HepG2 (cell line): ENCODE data around the gene KBTBD2. TPM values are rescaled to one million over a fixed set of nuclear protein-coding genes. Genes with fewer than 3 reads are reported as not detected.

Experiments used
- BRD4 ChIP-seq: sonication (generic); formaldehyde crosslinking; IDR thresholded peaks from 2 replicates; pipeline ENCODE4 v1.4.0; 2020; ENCODE audit warnings: missing genetic modification reagents
- FOSL2 ChIP-seq: sonication (generic); formaldehyde crosslinking; IDR thresholded peaks from 2 replicates; pipeline ENCODE4 v1.4.0; 2020; ENCODE audit warnings: missing genetic modification reagents
- MLLT10 ChIP-seq: sonication (generic); formaldehyde crosslinking; IDR thresholded peaks from 2 replicates; pipeline ENCODE4 v1.4.0; 2020; ENCODE audit warnings: missing genetic modification reagents
- NCOR1 ChIP-seq: fragments of 200-600 bp; sonication (generic); IDR thresholded peaks from 2 replicates; pipeline ENCODE4 v1.7.0; 2017; ENCODE audit warnings: antibody characterized with exemption, low read length, borderline replicate concordance
- NFATC3 ChIP-seq: sonication (generic); formaldehyde crosslinking; IDR thresholded peaks from 2 replicates; pipeline ENCODE4 v1.5.1; 2020; ENCODE audit warnings: mild to moderate bottlenecking, missing genetic modification reagents
- PHB2 ChIP-seq: fragments of 450-650 bp; IDR thresholded peaks from 2 replicates; pipeline ENCODE4 v1.6.1; 2018; ENCODE audit not compliant: partially characterized antibody
- RAD51 ChIP-seq: fragments of 450-650 bp; IDR thresholded peaks from 2 replicates; pipeline ENCODE4 v1.6.1; 2016; ENCODE audit warnings: borderline replicate concordance
- REXO4 ChIP-seq: sonication (generic); formaldehyde crosslinking; IDR thresholded peaks from 2 replicates; pipeline ENCODE4 v1.8.0; 2022; ENCODE audit warnings: missing genetic modification reagents, mild to moderate bottlenecking, borderline replicate concordance
- TFAP4 ChIP-seq: sonication (generic); IDR thresholded peaks from 2 replicates; pipeline ENCODE4 v1.6.1; 2016; ENCODE audit warnings: low read depth, borderline replicate concordance
- TOPORS ChIP-seq: sonication (generic); formaldehyde crosslinking; IDR thresholded peaks from 2 replicates; pipeline ENCODE4 v1.8.0; 2023; ENCODE audit warnings: mild to moderate bottlenecking, missing genetic modification reagents
- ZBTB10 ChIP-seq: sonication (generic); formaldehyde crosslinking; IDR thresholded peaks from 2 replicates; pipeline ENCODE4 v1.4.0; 2020; ENCODE audit warnings: missing genetic modification reagents, borderline replicate concordance
- ZBTB25 ChIP-seq: IDR thresholded peaks from 2 replicates; pipeline ENCODE4 v1.6.1; 2018; ENCODE audit warnings: missing genetic modification reagents
- ZBTB49 ChIP-seq: sonication (generic); formaldehyde crosslinking; IDR thresholded peaks from 2 replicates; pipeline ENCODE4 v1.4.0; 2020; ENCODE audit warnings: missing genetic modification reagents, borderline replicate concordance
- ZNF232 ChIP-seq: sonication (generic); formaldehyde crosslinking; IDR thresholded peaks from 2 replicates; pipeline ENCODE4 v1.4.0; 2020; ENCODE audit warnings: missing genetic modification reagents, borderline replicate concordance
- ZNF337 ChIP-seq: sonication (generic); formaldehyde crosslinking; IDR thresholded peaks from 2 replicates; pipeline ENCODE4 v1.5.1; 2020; ENCODE audit warnings: missing genetic modification reagents, low read depth, mild to moderate bottlenecking, borderline replicate concordance
- ZNF501 ChIP-seq: sonication (generic); formaldehyde crosslinking; IDR thresholded peaks from 2 replicates; pipeline ENCODE4 v1.5.1; 2020; ENCODE audit warnings: mild to moderate bottlenecking, moderate library complexity, missing genetic modification reagents
- ZNF766 ChIP-seq: sonication (generic); formaldehyde crosslinking; IDR thresholded peaks from 2 replicates; pipeline ENCODE4 v1.5.0; 2020; ENCODE audit warnings: missing genetic modification reagents, borderline replicate concordance
- ZNF883 ChIP-seq: sonication (generic); formaldehyde crosslinking; IDR thresholded peaks from 2 replicates; pipeline ENCODE4 v1.5.1; 2020; ENCODE audit warnings: mild to moderate bottlenecking, missing genetic modification reagents; ENCODE audit errors: not compliant biosample characterization
- polyA plus RNA-seq, 8 experiments: library from polyadenylated mRNA; depleted of rRNA in 3 of 8; stranded (reverse) in 7 of 8; unstranded in 1 of 8; fragments of >200 nt; fragmentation: Illumina TruSeq in 4 of 8; extraction: Trizol in 4 of 8; gene quantifications; 2 replicates each; pipeline versions ENCODE4 v1.2.1 to v1.2.3, GENCODE V29; 2011 to 2016; ENCODE audit warnings: low read depth in 4 of 8, missing spikeins in 1 of 8, mixed read lengths in 1 of 8; ENCODE audit not compliant: insufficient read depth in 1 of 8
- total RNA-seq, 5 experiments: library from RNA; depleted of rRNA; stranded (reverse); fragments of >200 nt; fragmentation: Illumina TruSeq; extraction: Trizol; gene quantifications; 2 replicates each; pipeline ENCODE4 v1.2.3, GENCODE V29; 2016; ENCODE audit warnings: low read depth in 1 of 5

Gene KBTBD2
- total and polyA plus RNA-seq, 2 of the 13 experiments (the other 11 are each of a cell fraction or from before 2014, with no cell fraction given), result 24.0 to 25.2 TPM

- TF ChIP-seq TOPORS (no peak), ZBTB25 (CRISPR knock-in tag) (no peak; the same call in 1 of the 2 replicates), ZNF232 (CRISPR knock-in tag) (peak; percentile 77; the same call in 1 of the 2 replicates), NCOR1 (no peak; the same call in 1 of the 2 replicates), PHB2 (no peak), BRD4 (CRISPR knock-in tag) (peak; percentile 92; the same call in 1 of the 2 replicates), MLLT10 (CRISPR knock-in tag) (no peak), RAD51 (no peak), NFATC3 (0 out of 2 replicates have a peak, but pooled peaks have one; percentile 20), TFAP4 (no peak), ZNF337 (CRISPR knock-in tag) (no peak; the same call in 1 of the 2 replicates), ZBTB49 (no peak), ZBTB10 (CRISPR knock-in tag) (peak; percentile 82), REXO4 (CRISPR knock-in tag) (no peak), ZNF766 (CRISPR knock-in tag) (0 out of 2 replicates have a peak, but pooled peaks have one; percentile 32), ZNF883 (CRISPR knock-in tag) (peak; percentile 72), ZNF501 (CRISPR knock-in tag) (peak; percentile 70), FOSL2 (CRISPR knock-in tag) (peak; percentile 33; the same call in 1 of the 2 replicates)
These were observed 400 bp upstream of the KBTBD2 start (continued) for GRCh38 chr7:32891800-32892520.
